Karpas-422 (cell line): ENCODE measurements around the gene USP3. TPM values are rescaled to one million over a fixed set of nuclear protein-coding genes. Genes with fewer than 3 reads are reported as not detected.

Experiments
- DNase-seq: peaks from one replicate; pipeline ENCODE4 v3.0.0-alpha.2; 2015
- H2AFZ ChIP-seq: fragments of 200-600 bp; sonication (generic); 2 replicates; pipeline ENCODE4 v1.6.1; 2014; ENCODE audit warnings: antibody characterized with exemption, low read length, mixed read lengths
- H3K27ac ChIP-seq: fragments of 200-600 bp; sonication (generic); 2 replicates; pipeline ENCODE4 v1.5.1; 2014; ENCODE audit warnings: mild to moderate bottlenecking, low read length, moderate library complexity
- H3K27me3 ChIP-seq: fragments of 200-600 bp; sonication (generic); 2 replicates; pipeline ENCODE4 v1.6.1; 2014; ENCODE audit warnings: low read length, mixed read lengths
- H3K36me3 ChIP-seq: fragments of 200-600 bp; sonication (generic); 2 replicates; pipeline ENCODE4 v1.6.1; 2014; ENCODE audit warnings: low read length, mixed read lengths; ENCODE audit not compliant: insufficient read depth
- H3K4me1 ChIP-seq: fragments of 200-600 bp; sonication (generic); 2 replicates; pipeline ENCODE4 v1.6.1; 2014; ENCODE audit warnings: mild to moderate bottlenecking, low read length, mixed read lengths
- H3K4me2 ChIP-seq: fragments of 200-600 bp; sonication (generic); 2 replicates; pipeline ENCODE4 v1.6.1; 2014; ENCODE audit warnings: low read length, low read depth, mild to moderate bottlenecking; ENCODE audit not compliant: poor library complexity, severe bottlenecking
- H3K4me3 ChIP-seq: fragments of 200-600 bp; sonication (generic); 2 replicates; pipeline ENCODE4 v1.5.1; 2014; ENCODE audit warnings: mild to moderate bottlenecking, antibody characterized with exemption, low read length, mixed read lengths
- H3K79me2 ChIP-seq: fragments of 200-600 bp; sonication (generic); 2 replicates; pipeline ENCODE4 v1.6.1; 2014; ENCODE audit warnings: mild to moderate bottlenecking, low read length, mixed read lengths
- H3K9ac ChIP-seq: fragments of 200-600 bp; sonication (generic); 2 replicates; pipeline ENCODE4 v1.6.0; 2014; ENCODE audit warnings: low read length
- H3K9me2 ChIP-seq: fragments of 200-600 bp; sonication (generic), shearing (Covaris generic); replicated peaks from 2 replicates; pipeline ENCODE4 v1.6.0; 2014; ENCODE audit warnings: mild to moderate bottlenecking, low read length, moderate library complexity; ENCODE audit not compliant: insufficient read depth
- H3K9me3 ChIP-seq: fragments of 300-700, 200-600 bp; sonication (generic); 2 replicates; pipeline ENCODE4 v1.6.1; 2014; ENCODE audit warnings: low read length, mixed read lengths
- H4K20me1 ChIP-seq: fragments of 200-600 bp; sonication (generic); 2 replicates; pipeline ENCODE4 v1.6.1; 2014; ENCODE audit warnings: mild to moderate bottlenecking, antibody characterized with exemption, low read length, low read depth; ENCODE audit not compliant: insufficient read depth
- total RNA-seq: library from RNA; depleted of rRNA; stranded (reverse); fragments of >200 nt; shearing (Covaris generic); gene quantifications from 2 replicates; pipeline ENCODE4 v1.2.3, GENCODE V29; 2014; ENCODE audit warnings: low replicate concordance

USP3 gene
- total RNA-seq, 1 experiment from 2014 or later: 15.4 TPM

- DNase-seq: no peak
- H3K4me2 ChIP-seq: no peak overlapping the region
Observed at GRCh38 chr15:63462088-63462487, 42.3 kb upstream of the USP3 start.

GRCh38 chr15:63463036-63463435, 41.4 kb upstream of the USP3 start:
- no peak for DNase-seq
- Histone ChIP-seq H3K4me3 (no peak overlapping the region), H3K27ac (no peak overlapping the region), H2AFZ (no peak overlapping the region), H3K9me3 (no peaks in the 10 kb centered on the region), H3K27me3 (no peaks in the 10 kb centered on the region), H3K9me2 (no peaks in the 10 kb centered on the region), H4K20me1 (no peaks in the 10 kb centered on the region), H3K4me2 (no peak overlapping the region), H3K4me1 (no peaks in the 10 kb centered on the region; the same call in 1 of the 2 replicates), H3K9ac (no peak overlapping the region), H3K79me2 (no peaks in the 10 kb centered on the region), H3K36me3 (no peaks in the 10 kb centered on the region)

More at GRCh38 chr15:63462088-63462487, 42.3 kb upstream of the USP3 start:
- Histone ChIP-seq H3K79me2 (no peaks in the 10 kb centered on the region), H3K27me3 (no peaks in the 10 kb centered on the region), H3K27ac (no peak overlapping the region), H3K36me3 (no peaks in the 10 kb centered on the region), H3K9me3 (no peaks in the 10 kb centered on the region), H4K20me1 (no peaks in the 10 kb centered on the region), H3K9me2 (no peaks in the 10 kb centered on the region), H3K4me1 (no peaks in the 10 kb centered on the region; the same call in 1 of the 2 replicates), H2AFZ (no peak overlapping the region), H3K9ac (no peak overlapping the region), H3K4me3 (no peak overlapping the region)

DNA sequence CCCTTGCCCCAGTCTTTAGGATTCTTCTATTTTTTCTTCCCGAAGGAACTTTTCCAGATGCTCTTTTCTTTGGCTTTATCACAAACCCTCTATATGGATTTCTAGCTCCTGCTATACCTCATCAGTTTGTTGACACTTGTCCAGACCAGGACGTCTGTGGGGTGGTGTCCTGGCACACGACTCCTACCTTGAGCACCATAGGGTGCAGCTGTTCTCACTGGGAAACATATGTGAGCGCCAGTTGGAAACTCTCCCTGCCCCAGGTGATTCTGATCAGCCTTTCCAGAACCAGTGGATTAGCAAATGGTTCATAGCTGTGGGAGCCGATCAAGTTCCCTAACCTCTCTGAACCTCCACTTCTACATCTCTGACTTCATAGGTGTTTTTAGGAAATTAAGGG, 40.6 kb upstream of the USP3 start:
- Histone ChIP-seq H3K4me1 (no peaks in the 10 kb centered on the region; the same call in 1 of the 2 replicates), H3K9me3 (no peaks in the 10 kb centered on the region)

DNA sequence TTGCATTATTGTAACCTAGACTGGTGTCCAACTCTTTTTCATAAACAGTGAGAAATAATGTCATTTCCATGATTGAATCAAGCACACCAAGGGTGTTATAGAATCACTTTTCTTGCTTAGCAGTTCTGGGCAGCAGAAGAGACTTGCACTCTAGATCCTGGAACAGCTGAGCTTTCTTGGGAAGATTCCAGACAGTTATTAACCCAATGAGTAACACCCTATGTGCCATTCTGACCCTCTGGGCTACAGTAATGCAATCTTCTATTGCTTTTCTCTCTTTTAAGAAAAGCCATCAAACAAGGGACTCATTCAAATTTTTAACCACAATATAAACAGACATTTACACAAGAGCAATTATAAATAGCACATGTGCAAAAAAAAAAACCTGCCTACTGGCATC, 39.3 kb upstream of the USP3 start:
- no peaks in the 10 kb centered on the region for H3K79me2 ChIP-seq
- H3K4me2 ChIP-seq: no peak overlapping the region
- no peaks in the 10 kb centered on the region for H3K9me2 ChIP-seq
- no peak overlapping the region for H3K4me3 ChIP-seq
- no peaks in the 10 kb centered on the region for H3K27me3 ChIP-seq
- no peaks in the 10 kb centered on the region for H4K20me1 ChIP-seq
- no peaks in the 10 kb centered on the region for H3K9me3 ChIP-seq
- H2AFZ ChIP-seq: no peak overlapping the region
- H3K4me1 ChIP-seq: no peaks in the 10 kb centered on the region; the same call in 1 of the 2 replicates
- no peak overlapping the region for H3K9ac ChIP-seq
- H3K36me3 ChIP-seq: no peaks in the 10 kb centered on the region
- DNase-seq: no peak
- no peak overlapping the region for H3K27ac ChIP-seq

More for the DNA sequence above, 40.6 kb upstream of the USP3 start:
- H3K9ac ChIP-seq: no peak overlapping the region
- H3K9me2 ChIP-seq: no peaks in the 10 kb centered on the region
- H3K27ac ChIP-seq: no peak overlapping the region
- H3K27me3 ChIP-seq: no peaks in the 10 kb centered on the region
- H3K79me2 ChIP-seq: no peaks in the 10 kb centered on the region
- DNase-seq: no peak
- H4K20me1 ChIP-seq: no peaks in the 10 kb centered on the region
- no peaks in the 10 kb centered on the region for H3K36me3 ChIP-seq
- no peak overlapping the region for H3K4me3 ChIP-seq
- H3K4me2 ChIP-seq: no peak overlapping the region
- H2AFZ ChIP-seq: no peak overlapping the region

DNA sequence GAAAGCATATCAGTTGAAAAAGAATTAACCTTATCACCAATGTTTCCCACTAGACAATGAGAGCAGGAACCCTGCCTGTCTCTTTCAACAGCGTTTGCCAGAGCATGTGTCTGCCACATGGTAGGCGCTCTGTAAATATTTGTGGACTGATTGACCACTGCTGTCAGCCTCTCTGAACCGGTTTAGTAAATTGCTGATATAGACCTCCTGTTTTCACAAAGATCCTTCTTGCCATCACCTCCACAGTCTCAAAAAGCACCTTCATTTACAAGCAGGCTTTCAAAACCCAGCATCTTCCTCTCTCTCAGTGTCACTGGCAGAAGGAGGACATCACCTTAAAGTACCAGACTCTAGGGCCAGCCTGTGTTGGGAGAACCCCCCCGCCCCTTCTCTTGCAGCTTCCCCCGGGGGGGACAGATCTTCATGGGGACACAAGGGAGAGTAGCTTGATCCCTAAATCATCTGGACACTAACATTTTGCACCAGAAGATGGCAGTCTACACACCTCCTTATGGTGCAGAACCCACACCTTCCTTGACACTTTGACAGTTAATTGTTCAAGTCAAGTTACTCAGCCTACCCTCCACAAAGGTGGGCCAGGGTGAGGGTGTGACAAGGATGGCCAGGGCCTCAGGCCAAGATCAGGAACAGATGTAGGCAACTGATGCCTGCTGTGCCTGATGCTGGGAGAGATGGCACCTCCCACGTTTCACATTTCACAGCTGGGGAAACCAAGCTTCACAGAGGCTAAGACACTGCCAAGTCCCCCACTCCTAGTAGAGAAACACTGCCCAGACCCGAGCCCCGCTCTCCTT, 37.8 kb upstream of the USP3 start:
- Histone ChIP-seq H3K36me3 (no peaks in the 10 kb centered on the region), H3K9me3 (no peaks in the 10 kb centered on the region), H3K27me3 (no peaks in the 10 kb centered on the region), H3K9me2 (no peaks in the 10 kb centered on the region), H3K79me2 (no peaks in the 10 kb centered on the region), H3K27ac (no peak overlapping the region), H3K9ac (no peak overlapping the region), H3K4me3 (no peak overlapping the region), H3K4me1 (no peaks in the 10 kb centered on the region; the same call in 1 of the 2 replicates), H3K4me2 (no peak overlapping the region), H4K20me1 (no peaks in the 10 kb centered on the region), H2AFZ (no peak overlapping the region)
- peak; percentile 81 for DNase-seq

GRCh38 chr15:63469190-63469589, 35.2 kb upstream of the USP3 start:
- H3K36me3 ChIP-seq: no peaks in the 10 kb centered on the region
- peaks cover 2% of the 10 kb centered on the region for H3K4me1 ChIP-seq
- no peak overlapping the region for H3K9ac ChIP-seq
- H3K9me3 ChIP-seq: no peaks in the 10 kb centered on the region
- no peaks in the 10 kb centered on the region for H3K27me3 ChIP-seq
- no peak overlapping the region for H2AFZ ChIP-seq
- H3K4me3 ChIP-seq: no peak overlapping the region
- no peak overlapping the region for H3K27ac ChIP-seq
- no peak overlapping the region for H3K4me2 ChIP-seq
- no peaks in the 10 kb centered on the region for H3K9me2 ChIP-seq
- H4K20me1 ChIP-seq: no peaks in the 10 kb centered on the region
- no peak for DNase-seq
- no peaks in the 10 kb centered on the region for H3K79me2 ChIP-seq

GRCh38 chr15:63469984-63470383, 34.4 kb upstream of the USP3 start:
- Histone ChIP-seq H2AFZ (no peak overlapping the region), H3K36me3 (no peaks in the 10 kb centered on the region), H4K20me1 (no peaks in the 10 kb centered on the region), H3K9me2 (no peaks in the 10 kb centered on the region), H3K79me2 (no peaks in the 10 kb centered on the region), H3K9ac (no peak overlapping the region), H3K9me3 (no peaks in the 10 kb centered on the region), H3K4me3 (no peak overlapping the region), H3K27me3 (no peaks in the 10 kb centered on the region), H3K4me1 (peaks cover 10% of the 10 kb centered on the region), H3K27ac (no peak overlapping the region), H3K4me2 (no peak overlapping the region)
- DNase-seq: no peak

- no peak overlapping the region for H3K4me3 ChIP-seq
- no peak for DNase-seq
- no peak overlapping the region for H3K9ac ChIP-seq
- H3K4me1 ChIP-seq: peaks cover 17% of the 10 kb centered on the region
- H2AFZ ChIP-seq: no peak overlapping the region
- no peak overlapping the region for H3K27ac ChIP-seq
- no peaks in the 10 kb centered on the region for H3K36me3 ChIP-seq
- H3K9me2 ChIP-seq: no peaks in the 10 kb centered on the region
- H3K79me2 ChIP-seq: no peaks in the 10 kb centered on the region
- no peak overlapping the region for H3K4me2 ChIP-seq
- H3K27me3 ChIP-seq: no peaks in the 10 kb centered on the region
- no peaks in the 10 kb centered on the region for H4K20me1 ChIP-seq
- no peaks in the 10 kb centered on the region for H3K9me3 ChIP-seq
Observed at GRCh38 chr15:63473007-63473748, 31.2 kb upstream of the USP3 start.
